ENCODE data around the gene YPEL5.
"Not testable (repeated sequence)": the region's sequence is repeated elsewhere in the genome, so short reads cannot be mapped to it uniquely, and the experiment has no call there.

Gene YPEL5

DNA sequence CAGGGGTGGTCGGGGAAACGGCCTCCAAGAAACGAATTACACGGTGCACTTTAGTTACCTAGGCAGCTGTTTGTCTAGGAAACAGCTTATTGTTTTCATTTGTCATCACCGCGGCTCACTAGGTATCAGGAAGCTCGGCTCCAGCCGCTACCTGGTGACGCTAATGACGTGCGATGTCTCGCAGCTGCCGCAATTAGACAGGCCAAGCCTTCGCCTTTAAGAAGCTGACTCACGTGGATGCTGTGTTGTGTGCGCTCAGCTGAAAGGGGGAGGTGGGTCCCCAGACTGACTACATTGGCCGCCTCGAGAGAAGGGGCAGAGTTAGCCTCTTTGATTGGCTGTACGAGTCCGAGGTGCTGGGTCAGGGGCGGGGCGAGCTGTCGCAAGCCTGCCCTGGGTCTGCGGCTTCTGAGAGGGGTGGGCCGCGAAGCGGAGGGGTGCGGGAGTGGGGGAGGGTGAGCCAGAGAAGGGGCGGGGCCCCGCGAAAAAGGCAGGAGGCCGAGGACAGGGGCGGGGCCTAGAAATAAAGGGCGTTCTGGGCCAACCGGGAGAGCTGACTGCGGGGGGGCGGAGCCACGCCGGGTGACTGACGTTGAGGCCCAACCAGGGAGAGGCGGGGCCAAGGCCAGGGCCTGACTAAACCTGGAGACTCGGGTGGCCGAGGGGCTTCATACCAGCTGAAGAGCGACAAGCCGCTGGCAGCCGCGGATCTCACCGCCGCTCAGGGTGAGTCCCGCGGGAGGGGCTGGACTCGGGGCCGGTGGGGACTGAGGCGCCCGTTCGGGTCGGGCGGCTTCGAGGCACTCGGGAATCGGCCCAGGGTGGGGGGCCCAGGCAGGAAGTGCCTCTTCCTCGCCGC is at the start of gene YPEL5:
Gene YPEL5, plus strand, starts transcription at position 671 of the 859 bp plus-strand sequence. CDS start 9,645 bp downstream, outside the sequence.
- peak; percentile 98 for DNase-seq

DNA sequence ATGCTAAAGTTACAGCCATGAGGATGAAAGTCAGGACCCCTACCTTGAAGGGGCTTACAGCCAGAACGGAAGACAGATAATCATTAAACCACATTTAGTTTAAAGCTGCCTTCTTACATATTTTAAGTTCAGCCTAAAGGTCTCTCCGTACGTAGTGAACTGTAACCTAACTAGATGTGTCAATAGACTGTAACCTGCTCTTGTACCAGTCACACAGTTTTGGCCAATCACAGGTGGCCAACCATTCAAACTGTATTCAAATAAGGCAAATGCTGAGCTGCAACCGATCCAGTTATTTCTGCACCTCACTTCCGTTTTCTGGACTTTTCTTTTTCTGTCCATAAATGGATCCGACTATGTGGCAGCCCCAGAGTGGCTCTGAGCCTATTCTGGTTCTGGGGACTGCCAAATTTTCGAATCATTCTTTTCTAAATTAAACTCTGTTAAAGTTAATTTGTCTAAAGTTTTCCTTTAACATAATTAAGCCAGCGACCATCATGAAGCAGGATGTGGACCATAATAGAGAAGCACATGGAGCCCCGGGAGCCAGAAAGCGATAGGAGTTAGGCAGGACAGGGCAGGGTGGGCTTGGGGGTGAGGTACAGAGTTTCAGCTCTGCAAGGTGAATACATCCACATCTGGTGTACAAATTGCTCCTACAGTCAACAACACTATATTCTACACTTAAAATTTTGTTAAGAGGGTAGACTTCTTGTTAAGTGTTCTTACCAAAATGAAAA is 48.4 kb upstream of the YPEL5 start:
- DNase-seq = no peak

DNA sequence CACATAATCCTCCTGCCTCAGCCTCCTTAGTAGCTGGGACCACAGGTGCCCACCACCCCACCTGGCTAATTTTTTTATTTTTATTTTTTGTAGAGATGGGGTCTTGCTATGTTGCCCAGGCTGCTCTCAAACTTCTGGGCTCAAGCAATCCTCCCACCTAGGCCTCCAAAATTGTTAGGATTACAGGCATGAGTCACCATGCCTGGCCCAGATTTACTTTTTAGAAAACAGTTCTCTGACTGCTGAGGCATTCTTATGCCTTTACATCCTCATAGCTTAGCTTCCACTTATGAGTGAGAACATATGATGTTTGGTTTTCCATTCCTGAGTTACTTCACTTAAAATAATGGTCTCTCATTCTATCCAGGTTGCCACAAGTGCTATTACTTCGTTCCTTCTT is 47.4 kb upstream of the YPEL5 start:
- DNase-seq = not testable (repeated sequence)

DNA sequence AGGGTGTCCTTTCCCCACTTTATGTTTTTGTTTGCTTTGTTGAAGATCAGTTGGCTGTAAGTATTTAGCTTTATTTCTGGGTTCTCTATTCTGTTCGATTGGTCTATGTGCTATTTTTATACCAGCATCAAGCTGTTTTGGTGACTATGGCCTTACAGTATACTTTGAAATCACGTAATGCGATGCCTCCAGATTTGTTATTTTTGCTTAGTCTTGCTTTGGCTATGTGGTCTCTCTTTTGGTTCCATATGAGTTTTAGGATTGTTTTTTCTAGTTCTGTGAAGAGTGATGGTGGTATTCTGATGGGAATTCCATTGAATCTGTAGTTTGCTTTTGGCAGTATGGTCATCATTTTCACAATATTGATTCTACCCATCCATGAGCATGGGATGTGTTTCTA is 46.1 kb upstream of the YPEL5 start:
- not testable (repeated sequence) for DNase-seq

DNA sequence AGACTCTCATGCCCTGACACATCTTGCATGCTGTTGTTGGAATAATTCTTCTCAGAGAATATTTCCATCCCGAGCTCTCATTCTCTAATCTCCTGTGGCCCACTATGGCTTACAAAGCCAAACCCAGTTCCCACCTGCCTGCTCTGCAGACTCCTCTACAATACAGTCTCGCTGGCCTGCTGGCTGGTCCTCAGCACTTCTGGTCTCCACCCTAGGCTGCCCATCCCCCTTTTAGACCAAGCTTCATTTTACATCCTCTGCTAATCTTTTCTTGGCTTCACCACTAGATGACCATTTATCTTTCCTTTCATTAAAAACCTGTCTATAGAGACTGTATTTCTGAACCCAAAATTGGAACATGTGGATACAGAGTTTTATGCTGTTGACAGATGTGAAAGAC is 42.5 kb upstream of the YPEL5 start:
- DNase-seq = no peak

DNA sequence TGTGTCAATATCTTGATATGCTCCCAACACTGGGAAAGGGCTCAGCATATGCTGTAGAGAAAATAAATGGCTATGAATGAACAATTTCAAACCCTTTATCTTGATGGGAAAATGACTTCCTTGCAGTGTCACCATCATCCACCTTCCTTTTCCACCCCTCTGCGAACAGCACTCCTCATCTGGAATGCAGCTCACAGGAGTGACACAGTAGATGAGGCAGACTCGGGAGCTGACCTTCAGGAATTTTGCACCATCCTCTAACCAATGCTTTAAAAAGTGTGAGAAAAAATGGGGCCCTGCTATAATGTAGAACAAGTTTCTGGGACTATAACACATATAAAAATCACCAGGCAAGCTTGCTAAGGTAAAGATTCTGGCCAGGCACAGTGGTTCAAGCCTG is 41.3 kb upstream of the YPEL5 start:
- DNase-seq = no peak

DNA sequence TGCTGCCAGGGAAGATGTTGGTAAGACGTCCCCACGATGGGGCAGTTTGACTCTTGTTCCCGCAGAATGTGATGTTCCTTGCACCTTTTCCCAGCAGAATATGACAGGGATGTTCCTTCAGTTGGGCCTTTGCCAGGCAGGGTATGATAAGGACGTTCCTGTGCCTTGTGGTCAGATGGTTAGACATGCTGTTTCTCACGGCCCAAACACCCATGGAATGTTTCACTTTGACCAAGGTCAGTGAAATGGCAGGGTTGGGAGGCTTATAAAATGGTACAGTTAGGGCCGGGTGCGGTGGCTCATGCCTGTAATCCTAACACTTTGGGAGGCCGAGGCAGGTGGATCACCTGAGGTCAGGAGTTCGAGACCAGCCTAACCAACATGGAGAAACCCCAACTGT is 40.3 kb upstream of the YPEL5 start:
- DNase-seq = no peak

DNA sequence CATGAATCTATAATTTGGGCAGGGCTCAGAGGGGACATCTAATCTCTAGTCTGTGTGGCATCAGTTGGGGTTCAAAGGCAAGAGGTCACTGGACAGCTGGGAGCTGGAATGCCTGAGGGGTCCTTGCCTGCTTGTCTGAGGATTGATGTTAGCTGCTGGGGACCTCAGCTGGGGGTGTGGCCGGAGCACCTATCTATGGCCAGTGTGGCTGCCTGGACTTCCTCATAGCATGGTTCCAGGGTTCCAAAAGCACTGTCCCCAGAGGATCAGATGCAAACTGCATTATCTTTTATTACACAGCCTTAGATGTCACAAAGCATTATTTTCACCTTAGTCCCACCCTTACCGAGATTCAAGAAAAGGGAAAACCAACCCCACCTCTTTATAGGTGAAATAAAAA is 38.6 kb upstream of the YPEL5 start:
- no peak for DNase-seq

DNA sequence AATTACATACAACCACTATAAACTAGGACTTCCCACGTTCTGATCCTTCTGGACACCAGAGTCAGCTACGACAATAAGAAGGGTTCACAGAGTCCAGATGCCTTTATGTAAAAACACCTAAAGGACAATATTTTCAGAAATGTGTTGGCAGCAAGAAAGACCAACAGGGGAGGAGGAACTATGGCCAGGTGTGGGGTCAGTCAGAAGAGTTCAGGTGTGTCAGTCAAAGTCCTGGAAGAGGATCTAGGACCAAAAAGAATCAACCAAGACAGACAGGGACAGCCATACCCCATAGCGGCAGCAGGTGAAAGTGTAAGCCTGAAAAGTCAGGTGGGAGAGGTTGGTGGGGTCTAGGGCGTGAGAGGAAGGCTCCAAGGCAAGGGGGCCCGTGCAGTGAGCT is 38.0 kb upstream of the YPEL5 start:
- no peak for DNase-seq

DNA sequence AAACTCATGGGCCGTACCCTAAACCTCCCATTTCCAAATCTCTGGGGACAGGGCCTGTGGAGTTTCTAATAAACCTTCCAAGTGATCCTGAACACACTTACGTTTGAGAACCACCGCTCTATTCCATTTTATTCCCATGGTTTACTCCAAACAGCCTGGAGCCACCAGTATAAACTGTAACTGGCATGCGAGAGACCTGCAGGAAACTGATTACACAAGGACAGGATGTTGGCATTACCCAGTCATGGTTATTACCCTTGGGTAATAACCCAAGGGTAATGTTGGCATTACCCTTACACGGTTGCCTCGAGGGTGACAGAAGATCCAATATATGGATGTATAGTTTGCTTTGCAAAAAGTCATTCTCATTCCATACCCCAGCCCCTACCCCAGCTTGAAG is 37.0 kb upstream of the YPEL5 start:
- no peak for DNase-seq

DNA sequence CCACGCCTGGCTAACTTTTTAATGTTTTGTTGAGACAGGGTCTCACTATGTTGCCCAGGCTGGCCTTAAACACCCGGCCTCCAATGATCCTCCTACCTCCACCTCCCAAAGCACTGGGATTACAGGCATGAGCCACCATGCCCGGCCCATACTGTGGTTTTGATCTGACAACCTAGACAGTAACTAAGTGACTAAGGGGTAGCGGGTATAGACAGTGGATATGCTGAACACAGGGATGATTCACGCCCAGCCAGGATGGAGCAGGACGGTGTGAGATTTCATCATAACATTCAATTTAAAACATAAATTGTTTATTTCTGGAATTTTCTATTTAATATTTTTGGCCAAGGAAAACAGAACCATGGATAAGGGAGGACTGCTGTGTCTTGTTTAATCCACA is 36.0 kb upstream of the YPEL5 start:
- DNase-seq = no peak

DNA sequence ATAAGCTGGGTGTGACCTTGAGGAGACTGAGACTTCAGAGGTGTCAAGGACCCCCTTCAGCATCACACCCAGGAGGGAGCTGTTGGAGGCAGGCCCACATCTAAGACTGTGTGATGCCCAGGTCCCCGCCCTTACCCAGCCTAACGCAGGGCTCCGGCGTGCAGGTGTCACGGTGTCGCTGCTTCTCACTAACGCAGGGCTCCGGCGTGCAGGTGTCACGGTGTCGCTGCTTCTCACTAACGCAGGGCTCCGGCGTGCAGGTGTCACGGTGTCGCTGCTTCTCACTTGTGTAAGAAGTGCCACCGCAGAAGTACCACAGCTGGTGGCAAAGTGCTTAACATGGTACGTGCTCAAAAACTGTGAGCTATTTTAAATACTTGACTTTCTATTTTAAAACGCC is 35.6 kb upstream of the YPEL5 start:
- DNase-seq = not testable (repeated sequence)

DNA sequence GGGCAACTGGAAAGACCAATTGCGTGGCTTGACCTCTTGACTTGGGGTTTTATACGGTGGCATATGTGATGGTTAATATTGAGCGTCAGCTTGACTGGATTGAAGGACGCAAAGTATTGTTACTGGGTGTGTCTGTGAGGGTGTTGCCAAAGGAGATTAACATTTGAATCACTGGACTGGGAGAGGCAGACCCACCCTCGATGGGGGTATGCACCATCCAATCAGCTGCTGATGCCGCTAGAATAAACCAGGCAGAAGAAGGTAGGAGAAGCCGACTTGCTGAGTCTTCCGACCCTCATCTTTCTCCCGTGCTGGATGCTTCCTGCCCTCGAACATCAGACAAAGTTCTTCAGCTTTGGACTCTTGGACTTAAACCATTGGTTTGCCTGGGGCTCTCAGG is 34.2 kb upstream of the YPEL5 start:
- DNase-seq = no peak

DNA sequence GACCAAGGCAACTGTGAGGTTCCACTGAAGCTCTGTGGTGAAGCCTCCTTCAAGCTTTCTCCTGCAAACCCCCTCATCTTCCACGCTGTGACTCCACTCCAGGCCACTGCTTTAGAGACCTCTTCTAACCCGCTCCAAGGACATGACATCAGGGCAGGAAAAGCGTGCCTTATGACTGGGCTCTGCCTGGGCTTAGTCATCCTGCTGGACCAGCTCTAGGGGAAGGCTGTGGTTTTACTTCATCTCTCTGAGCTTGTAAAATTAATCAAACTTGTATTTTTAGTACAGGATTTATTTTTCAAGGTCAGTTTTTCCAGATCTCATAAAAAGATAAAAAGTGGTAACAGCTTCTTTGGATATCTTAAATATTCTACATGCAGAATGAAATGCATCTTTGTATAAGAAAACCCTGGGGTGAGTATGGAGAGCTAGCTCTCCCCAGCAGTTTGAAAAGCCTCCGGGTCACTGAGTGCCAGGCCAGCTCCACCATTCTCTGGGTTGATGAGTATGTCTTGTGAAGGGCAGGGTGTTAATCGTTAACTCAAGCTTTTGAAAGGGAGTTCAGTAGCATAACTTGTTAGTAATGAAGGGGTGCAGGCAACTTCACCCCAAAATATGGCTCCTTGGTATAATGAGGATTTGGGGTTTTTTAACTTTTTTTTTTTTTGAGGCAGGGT is 33.1 kb upstream of the YPEL5 start:
- no peak for DNase-seq

DNA sequence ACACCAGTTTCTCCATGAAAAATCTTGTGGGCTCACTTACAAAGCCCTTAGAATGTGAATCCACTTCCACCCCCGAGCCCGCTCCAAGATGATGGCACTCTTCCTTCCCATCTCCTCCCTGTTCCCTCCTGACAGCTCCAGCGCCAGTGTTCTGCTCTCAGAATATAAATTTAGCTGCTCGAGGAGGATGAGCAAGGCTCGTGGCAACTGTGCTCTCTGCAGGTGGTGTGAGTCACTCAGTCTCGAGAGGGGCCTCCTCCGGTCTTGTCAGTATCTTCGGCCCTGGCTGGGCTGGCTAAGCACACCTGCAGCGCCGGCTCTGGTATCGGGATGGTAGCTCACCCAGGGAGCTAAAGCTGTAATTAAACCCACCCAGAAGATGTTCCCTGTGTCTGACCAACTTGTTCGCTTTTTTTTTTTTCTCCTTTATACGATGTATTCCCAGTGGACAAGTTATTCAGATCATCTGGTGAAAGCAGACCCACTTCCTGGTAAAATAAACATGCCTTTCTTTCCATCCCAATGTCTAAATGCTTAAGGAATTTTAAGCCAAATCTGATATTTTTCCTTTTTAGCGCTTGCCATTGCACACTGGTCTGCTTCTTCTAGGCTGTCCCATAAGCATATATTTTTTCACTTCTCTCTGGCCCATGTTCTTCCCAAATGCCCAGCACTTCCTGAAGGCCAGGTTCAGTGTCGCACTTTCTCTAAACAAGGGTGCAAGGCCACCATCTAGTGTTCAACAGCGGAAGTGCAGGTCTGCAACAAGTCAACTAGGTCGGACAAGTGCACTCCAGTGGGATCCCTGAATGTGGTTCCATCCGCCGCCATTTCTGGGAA is 31.4 kb upstream of the YPEL5 start:
- peak; percentile 30 for DNase-seq

DNA sequence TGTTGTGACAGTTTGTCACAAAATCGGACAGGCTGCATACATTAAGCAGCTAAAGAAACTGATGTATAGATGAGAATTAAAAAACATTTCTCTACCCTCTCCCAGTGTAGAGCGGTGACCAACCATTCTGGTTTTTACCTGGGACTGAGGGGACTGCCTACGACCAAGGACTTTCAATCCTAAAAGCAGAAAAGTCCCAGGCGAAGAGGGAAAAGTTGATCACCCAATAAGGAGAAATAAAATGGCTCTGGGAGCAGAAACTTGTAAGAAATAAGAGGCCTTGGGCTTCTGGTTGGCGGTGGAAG is 30.9 kb upstream of the YPEL5 start:
- no peak for DNase-seq

DNA sequence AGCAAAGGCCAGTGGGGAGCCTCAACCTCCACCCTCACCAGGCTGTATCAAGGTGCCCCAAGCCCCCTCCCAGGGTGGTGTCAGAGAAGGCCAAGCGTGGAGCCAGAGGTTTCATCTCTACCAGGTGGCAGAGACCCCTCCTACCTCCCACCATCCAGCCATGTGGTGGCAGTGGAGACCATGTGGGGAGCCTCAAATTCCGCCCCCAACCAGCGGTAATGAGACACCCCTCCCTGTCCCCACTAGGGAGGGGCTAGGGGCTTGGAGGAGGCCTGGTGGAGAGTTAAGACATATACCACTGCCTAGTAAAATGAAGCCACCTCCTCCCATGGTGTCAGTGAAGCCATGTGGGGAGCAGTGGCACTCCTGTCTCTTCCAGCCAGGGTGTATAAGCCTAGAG is 24.4 kb upstream of the YPEL5 start:
- DNase-seq = no peak

DNA sequence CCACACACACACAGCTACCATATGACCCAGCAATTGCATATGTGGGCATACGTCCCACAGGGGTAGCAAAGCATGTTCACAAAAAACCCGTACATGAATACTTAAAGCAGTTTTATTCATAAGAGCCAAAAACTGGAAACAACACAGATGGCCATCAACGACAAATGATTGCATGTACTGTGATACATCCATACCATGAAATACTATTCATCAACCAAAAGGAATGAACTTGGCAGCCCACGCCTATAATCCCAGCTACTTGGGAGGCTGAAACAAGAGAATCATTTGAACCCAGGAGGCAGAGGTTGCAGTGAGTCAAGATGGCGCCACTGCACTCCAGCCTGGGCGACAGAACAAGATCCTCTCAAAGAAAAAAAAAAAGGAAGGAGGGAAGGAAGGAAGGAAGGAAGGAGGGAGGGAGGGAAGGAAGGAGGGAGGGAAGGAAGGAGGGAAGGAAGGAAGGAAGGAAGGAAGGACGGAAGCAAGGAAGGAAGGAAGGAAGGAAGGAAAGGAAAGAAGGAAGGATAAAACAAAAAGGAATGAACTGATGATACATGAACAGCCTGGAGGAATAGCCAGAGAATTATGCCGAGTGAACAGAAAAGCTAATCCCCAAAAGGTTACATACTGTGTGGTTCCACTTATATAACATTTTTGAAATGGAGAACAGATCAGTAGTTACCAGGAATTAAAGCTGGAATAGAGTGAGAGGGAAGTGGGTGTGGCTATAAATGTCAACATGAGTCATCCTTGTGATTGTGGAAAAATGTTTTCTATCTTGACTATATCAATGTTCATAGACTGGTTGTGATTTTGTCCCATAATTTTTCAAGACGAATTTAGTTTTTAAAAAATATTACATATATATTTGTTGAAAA is 19.6 kb upstream of the YPEL5 start:
- DNase-seq = no peak

DNA sequence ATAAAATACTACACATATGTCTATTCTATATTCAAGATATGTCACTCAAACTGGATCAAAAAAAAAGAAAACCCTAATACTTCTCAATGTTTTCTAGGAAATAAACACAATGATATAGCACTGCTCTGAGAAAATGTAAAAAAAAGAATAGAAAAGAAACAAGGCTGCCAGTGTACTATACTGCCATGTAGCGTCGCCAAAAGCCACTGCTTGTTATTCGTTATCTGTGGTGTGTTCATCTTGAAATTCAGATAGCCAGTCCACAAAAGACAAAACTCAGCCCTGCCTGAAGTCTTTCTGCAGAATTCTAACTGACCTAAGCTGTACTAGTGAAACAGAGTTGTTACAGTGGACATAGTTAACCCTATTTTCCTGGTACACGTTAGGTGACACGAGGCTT is 12.2 kb upstream of the YPEL5 start:
- DNase-seq = no peak

DNA sequence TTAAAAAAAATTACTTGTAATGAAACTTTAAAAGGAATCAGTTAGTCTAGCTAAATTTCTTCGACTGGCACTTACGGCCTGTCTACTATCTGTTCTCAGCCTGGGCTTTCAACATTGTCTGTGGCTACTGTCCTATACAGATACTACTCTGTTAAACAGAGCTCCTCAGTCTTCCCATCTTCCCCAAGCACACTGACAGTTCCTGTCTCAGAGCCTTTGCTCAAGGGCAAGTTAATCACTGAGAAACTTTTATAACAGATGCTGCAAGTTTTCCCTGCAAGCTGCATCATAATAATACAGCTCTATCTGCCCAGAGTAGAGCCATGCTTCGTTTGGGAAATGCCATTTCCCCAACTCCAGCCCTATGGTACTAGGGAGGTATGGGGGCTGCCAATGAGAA is 11.3 kb upstream of the YPEL5 start:
- no peak for DNase-seq

DNA sequence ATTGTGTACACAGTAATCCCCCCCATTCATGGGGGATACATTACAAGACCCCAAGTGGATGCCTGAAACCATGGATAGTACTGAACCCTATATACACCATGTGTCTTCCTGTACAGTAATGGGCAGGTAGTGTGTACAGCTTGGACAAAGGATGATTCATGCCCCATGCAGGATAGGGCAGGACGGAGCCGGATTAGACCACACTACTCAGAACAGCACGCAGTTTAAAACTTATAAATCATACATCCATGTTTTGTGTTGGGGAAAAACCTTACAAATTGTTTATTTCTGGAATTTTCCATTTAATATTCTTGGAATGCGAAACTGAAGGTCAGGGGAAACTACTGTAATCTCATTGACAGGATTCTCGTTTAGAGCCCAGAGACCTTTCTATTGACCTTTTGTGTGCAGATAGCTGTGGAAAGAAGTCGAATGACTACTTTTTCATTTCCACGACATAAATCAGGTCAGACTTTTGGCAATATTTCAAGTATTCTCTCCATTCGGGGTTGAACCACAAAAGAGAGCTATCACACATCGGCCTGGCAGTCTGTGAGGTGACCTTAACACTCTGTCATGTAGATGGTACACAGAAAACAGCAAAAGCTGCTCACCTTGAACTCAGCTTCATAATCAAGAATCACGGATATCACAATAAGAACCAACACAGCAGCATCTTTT is 9.9 kb upstream of the YPEL5 start:
- DNase-seq = no peak
